ENCODE results near the gene STK32A.

- no peak for TF ChIP-seq POLR2A (IDR thresholded peaks at IDR 0.05; ENCODE audit: low read depth, low read length)
- no peak for TF ChIP-seq TAF1 (IDR thresholded peaks at IDR 0.05; ENCODE audit: borderline replicate concordance, low read depth, low read length)
Observed at GRCh38 chr5:147400881-147401280, 166.1 kb downstream of the STK32A start.

All from GM12892 (cell line).